Inferior parietal cortex (tissue), 1 donor: ENCODE data around the gene TMEM18.

Source experiments
- DNase-seq: peaks from one replicate; pipeline ENCODE4 v3.0.0-alpha.2; 2016; ENCODE audit errors: extremely low spot score

TMEM18 gene

GRCh38 chr2:620471-621302, 56.5 kb downstream of the TMEM18 start:
- no peak for DNase-seq

GRCh38 chr2:620004-620403, 57.2 kb downstream of the TMEM18 start:
- DNase-seq = no peak

GRCh38 chr2:618422-618990, 58.7 kb downstream of the TMEM18 start:
- DNase-seq = no peak

- no peak for DNase-seq
These were observed 59.2 kb downstream of the TMEM18 start for GRCh38 chr2:618005-618404.
